Hippocampal formation (tissue), 2 donors: Measurements from ENCODE around the gene TMEM123.

Experiments
- DNase-seq, 2 donors: peaks; one replicate each; lab custom pipeline; 2025; lab: John Stamatoyannopoulos, UW

The TMEM123 gene

DNA sequence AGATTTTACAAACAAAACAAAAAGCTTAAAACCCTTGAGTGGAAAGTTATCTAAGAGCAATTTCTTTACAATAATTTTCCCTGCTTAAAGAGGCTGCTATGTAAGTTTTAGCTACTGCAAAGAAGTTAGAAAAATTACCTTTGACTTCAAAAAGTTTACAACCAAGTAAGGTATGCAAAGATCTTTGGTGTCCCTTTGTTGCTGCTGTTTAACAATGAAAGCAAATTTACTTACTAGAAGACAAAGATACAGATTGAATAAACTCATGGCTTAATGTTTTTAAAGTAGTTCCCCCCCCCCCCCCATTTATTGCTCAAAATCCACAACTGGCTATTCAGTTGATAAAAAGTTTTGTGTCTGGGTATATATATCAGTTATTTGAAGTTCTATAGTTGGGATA lies 26.0 kb downstream of the TMEM123 start:
- no peak for DNase-seq

DNA sequence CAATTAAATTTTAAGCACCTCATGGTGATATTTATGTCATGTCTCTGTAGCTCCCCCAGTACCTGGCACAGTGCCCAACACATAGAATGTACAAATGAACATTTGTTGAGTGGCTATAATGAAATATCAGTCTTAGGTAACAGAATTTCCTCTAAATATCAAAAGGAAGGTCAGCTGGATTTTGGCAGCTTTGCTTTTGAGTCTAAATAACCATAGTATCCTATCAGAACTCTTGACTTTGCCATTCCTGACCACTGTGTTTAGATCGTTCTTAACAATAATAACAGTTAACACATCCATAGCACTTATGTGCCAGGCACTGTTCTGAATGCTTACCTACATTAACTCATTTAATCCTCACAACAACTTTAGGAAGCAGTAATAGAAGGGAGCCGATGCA lies 26.6 kb downstream of the TMEM123 start:
- no peak for DNase-seq

GRCh38 chr11:102423936-102424335 lies 28.6 kb downstream of the TMEM123 start:
- DNase-seq: no peak

DNA sequence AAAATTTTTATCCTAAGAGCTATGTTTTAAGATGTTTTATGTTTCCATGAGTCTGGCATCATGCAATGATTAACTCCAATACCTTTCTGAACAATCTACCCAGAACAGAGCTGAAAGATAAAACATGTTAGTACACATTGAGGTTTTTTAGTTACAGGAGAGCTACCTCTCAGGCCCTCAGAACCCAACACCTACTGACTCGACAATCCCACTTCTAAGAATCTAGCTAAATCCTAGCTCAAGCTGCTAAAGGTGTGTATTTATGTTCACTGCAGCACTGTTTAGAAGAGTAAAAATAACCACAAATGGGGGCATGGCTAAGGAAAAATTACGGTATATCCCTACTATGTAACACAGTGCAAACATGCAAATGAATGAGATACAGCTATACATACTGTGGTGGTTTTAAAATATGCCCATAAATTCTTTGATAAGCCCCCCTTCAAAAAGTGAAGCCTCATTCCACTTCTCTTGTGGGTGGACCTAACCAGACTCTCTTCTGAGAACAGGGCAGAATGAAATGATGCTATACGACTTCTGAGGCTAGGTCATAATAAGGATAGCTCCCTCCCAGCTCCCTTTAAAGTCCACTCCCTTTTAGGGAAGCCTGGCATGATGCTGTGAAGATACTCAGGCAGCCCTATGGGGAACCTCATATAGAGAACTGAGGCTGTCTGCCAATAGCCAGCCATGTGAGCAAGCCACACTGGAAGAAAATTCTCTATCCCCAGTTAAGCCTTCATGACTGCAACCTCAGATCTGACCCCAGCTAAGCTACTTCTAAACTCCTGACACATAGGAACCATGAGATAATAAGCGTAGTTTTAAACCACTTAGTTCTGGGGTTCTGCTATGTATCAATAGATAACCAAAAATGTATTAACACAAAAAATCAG lies 29.5 kb downstream of the TMEM123 start:
- peak; percentile 22 to 57 for DNase-seq

DNA sequence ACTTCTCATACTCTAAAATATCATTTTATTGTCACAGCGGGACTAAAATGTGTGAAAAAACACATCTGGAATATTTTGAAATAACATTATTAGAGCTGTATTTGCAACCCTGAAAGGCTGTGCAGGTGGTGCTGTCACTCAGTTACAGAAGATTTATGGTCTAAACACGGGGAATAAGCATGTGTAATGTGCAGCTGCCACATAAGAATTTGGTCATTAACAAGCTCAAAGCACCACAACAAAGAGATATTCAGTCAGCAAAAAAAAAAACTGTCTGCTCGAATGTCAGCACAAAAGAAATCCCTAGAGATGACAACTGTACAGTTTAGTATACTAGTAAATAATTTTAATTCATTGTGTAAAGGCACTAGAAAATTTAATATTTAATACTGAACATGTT lies 31.3 kb downstream of the TMEM123 start:
- peak in 1 of 2 donors; percentile 75 for DNase-seq

GRCh38 chr11:102420547-102420946 lies 32.0 kb downstream of the TMEM123 start:
- no peak for DNase-seq

DNA sequence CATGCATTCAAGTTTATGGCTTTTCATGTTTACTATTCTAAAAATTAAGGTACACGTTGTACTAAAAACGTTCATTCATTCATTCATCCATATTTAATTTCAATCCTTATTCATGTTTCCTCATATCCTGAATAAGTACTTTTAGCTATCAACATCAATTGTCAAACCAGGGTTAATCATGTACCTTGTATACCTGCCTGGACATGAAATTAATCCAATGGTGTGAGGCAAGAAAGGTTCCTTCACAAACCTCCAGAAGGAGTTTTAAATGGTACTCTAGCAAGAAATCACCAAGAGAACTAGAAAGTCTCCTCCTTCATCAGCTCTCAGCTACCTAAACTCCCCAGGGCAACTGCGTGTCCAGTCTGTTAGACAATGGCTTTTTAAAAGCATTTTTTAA lies 33.4 kb downstream of the TMEM123 start:
- DNase-seq: no peak

- no peak for DNase-seq
Observed at GRCh38 chr11:102416976-102417375, 35.6 kb downstream of the TMEM123 start.

- no peak for DNase-seq
Observed at GRCh38 chr11:102415304-102415916, 37.2 kb downstream of the TMEM123 start.

GRCh38 chr11:102414559-102414958 lies 38.0 kb downstream of the TMEM123 start:
- DNase-seq: no peak

DNA sequence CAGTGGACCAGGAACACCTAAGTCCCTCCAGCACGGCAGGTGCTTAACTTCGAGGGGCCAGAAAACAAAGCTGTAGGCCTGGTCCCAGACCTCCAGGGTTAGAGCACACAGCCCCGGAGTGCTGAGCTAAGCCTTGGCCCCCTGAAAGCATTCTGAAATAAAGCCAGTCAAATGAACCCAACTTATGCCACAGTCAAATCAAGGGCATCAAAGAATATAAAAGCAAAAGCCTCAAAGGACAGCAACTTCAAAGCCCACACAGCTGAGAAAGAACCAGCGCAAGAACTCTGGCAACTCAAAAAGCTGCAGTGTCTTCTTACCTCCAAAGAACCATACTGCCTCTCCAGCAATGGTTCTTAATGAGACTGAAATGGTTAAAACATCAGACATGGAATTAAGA lies 39.1 kb downstream of the TMEM123 start:
- DNase-seq: no peak

GRCh38 chr11:102411142-102411541 lies 41.4 kb downstream of the TMEM123 start:
- no peak for DNase-seq

DNA sequence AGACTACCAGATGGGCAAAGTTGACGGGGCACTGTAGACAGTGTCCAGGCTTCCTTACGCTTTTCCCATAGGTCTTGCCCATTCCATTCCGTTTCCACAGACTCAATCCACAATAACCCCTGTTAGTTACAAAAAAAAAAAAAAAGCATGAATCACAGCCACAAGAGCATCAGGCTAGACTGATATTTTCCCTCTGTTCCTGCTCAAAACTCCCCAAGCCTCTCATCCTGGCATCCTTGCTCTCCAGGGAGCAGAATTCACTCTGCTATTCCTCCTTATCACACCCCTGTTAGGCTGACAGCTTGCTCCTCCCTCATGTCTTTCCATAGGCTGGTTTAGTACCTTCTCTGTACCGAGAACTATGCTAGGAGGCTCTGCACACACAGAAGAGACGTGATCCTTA lies 42.2 kb downstream of the TMEM123 start:
- DNase-seq: no peak

DNA sequence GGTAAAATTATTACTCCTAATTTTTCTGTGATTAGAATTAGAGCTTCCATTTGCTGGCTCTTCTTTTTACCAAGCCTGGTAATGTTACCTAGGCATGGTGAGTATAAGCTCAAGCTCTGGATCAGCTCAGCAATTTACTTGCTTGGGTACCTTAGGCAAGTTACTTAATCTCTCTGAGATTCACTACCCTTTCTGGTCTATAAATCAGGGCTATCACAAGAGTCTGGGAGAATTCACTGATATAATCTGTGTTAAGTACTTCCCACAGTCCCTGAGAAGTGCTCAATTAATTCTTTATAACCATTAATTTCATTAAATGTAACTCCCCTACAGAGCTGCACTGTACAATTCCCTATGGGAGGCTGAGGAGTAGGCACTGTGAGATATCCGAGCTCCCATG lies 44.2 kb downstream of the TMEM123 start:
- no peak for DNase-seq

DNA sequence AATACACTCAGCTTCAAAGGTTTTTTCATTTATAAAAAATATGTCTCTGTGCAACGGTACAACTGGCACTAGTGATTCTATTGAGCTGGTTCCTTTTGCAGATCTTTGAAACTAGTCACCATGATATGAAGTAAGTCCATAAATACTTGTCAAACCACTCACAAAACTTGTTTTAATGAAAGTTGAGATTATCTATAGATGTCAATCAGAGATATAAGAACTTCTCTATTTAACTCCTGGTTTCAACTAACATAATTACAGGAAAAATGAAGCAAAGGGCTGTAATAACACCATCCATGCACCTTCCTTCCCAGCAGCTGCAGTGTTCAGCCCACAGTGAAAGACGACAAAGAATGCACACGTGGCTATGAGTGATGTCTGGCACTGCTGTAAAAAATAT lies 44.7 kb downstream of the TMEM123 start:
- no peak for DNase-seq

DNA sequence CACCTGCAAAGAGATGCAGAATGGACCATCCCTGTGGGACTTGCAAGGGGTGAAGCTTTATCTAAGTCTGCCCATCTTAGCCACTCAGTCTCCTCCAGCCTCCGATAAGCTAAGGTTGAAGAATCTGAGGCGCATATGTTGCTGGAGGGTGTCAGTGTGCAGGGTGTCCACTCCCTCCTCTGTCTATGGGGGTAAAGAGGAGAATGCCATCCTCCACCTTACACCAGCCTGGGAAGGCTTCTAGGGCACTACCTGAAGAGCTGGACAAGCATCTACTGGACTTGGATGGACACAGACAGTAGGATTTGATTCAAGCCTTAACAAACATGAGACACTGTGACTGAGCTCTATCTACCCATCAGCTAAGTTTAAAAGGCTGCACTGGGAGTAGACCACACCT lies 46.5 kb downstream of the TMEM123 start:
- DNase-seq: no peak

- DNase-seq: no peak
Observed at GRCh38 chr11:102405501-102405900, 47.1 kb downstream of the TMEM123 start.

DNA sequence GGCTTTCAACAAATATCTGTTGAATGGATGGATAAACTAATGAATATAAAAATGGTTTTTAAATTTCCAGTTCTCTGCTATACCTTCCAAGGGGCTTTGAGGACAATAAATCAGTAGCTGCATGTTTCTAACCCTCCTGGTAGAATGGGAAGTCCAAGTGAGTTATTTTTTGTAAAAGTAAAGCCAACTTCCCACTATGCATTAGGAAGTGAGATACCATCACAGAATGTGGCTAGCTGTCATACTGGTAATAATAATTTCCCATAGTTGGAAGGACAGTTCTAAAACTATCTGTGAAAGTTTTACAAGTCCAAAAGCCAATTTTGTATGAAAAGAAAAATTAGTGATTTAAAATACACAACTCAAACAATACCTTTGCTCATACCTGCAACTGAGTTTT lies 50.0 kb downstream of the TMEM123 start:
- DNase-seq: no peak

DNA sequence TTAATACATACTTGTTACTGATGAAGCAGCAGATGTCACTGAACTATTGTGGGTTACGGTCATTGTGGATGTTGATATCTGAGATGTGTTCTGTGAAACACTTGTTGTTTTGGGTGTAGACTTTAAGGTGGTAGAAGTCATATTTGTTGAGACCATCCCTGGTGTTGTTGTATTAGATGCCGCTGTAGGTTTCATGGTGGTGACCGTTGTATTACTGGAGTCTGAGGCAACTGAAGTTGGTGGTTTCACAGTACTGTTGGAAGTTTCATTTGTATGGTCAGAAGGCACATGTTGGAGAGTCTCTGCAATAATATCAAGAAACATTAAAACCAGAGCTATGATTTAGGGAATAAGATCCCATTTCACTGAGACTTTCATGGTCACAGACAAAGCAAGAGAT lies 50.7 kb downstream of the TMEM123 start:
- no peak for DNase-seq

DNA sequence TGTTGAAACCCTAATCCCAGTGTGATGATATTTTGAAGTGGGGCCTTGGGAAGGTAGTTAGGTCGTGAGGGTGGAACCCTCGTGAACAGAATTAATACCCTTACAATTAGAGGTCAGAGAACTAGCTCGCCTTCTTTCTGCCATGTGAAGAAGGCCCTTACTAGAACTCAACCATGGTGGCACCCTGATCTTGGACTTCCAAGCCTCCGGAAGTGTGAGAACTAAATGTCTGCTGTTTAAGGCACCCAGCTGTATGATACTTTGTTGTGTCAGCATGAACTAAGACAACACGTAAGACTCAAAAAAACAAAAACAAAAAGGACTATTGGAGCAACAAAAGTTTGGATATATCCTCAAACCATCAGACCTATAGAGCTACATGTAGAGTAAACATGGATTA lies 52.0 kb downstream of the TMEM123 start:
- DNase-seq: no peak

GRCh38 chr11:102399189-102399588 lies 53.4 kb downstream of the TMEM123 start:
- no peak for DNase-seq

- DNase-seq: no peak
Observed at GRCh38 chr11:102398297-102398696, 54.3 kb downstream of the TMEM123 start.

- no peak for DNase-seq
Observed at GRCh38 chr11:102396708-102397563, 55.6 kb downstream of the TMEM123 start.
